Measurements from ENCODE around the gene MYO9B. TPM values are rescaled to one million over a fixed set of nuclear protein-coding genes. Genes with fewer than 3 reads are reported as not detected.

The MYO9B gene
- total and polyA plus RNA-seq, 9 of the 15 experiments (the other 6 are each of a cell fraction or from before 2014, with no cell fraction given) = 2.4 to 77.6 (median 23.0) TPM

DNA sequence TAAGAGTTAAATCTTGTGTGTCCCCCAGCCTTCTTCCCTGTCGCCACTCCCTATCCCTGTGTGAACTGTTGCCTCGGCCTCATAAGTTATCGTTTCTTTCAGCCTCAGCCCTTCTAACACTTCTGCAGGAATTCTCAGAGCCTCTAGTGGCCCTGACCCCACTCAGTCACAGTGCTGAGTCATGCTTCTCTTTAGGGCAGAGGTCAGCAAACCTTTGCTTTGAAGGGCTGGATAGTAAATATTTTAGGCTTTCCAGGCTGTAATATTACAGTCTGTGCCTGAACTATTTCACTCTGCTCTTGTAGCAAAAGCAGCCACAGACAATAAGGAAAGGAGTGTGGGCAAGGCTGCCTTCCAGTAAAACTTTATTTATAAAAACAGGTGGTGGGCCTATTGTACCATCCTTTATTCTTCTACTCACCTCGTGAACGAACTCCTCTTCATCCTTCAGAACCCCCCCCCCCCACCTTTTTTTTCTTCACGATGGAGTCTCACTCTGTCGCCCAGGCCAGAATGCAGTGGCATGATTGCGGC is 22.1 kb downstream of the MYO9B start (continued):
- TF ChIP-seq GATAD2A (IDR thresholded peaks at IDR 0.05) = 0 out of 2 replicates have a peak, but pooled peaks have one; percentile 27
- TF ChIP-seq FUS (optimal IDR thresholded peaks at IDR 0.05; ENCODE audit: low read depth, low read length) = no peak
- TF ChIP-seq, protein P1, sequence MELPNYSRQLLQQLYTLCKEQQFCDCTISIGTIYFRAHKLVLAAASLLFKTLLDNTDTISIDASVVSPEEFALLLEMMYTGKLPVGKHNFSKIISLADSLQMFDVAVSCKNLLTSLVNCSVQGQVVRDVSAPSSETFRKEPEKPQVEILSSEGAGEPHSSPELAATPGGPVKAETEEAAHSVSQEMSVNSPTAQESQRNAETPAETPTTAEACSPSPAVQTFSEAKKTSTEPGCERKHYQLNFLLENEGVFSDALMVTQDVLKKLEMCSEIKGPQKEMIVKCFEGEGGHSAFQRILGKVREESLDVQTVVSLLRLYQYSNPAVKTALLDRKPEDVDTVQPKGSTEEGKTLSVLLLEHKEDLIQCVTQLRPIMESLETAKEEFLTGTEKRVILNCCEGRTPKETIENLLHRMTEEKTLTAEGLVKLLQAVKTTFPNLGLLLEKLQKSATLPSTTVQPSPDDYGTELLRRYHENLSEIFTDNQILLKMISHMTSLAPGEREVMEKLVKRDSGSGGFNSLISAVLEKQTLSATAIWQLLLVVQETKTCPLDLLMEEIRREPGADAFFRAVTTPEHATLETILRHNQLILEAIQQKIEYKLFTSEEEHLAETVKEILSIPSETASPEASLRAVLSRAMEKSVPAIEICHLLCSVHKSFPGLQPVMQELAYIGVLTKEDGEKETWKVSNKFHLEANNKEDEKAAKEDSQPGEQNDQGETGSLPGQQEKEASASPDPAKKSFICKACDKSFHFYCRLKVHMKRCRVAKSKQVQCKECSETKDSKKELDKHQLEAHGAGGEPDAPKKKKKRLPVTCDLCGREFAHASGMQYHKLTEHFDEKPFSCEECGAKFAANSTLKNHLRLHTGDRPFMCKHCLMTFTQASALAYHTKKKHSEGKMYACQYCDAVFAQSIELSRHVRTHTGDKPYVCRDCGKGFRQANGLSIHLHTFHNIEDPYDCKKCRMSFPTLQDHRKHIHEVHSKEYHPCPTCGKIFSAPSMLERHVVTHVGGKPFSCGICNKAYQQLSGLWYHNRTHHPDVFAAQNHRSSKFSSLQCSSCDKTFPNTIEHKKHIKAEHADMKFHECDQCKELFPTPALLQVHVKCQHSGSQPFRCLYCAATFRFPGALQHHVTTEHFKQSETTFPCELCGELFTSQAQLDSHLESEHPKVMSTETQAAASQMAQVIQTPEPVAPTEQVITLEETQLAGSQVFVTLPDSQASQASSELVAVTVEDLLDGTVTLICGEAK (IDR thresholded peaks at IDR 0.05) = peak; percentile 86
- TF ChIP-seq, protein P1 (CRISPR knock-in tag; IDR thresholded peaks at IDR 0.05) = no peak
- no peak for TF ChIP-seq IRF1 (CRISPR knock-in tag; IDR thresholded peaks at IDR 0.05; ENCODE audit: borderline replicate concordance)
- TF ChIP-seq EP400 (IDR thresholded peaks at IDR 0.05) = peak; percentile 16; the same call in 1 of the 2 replicates
